Transverse colon (tissue), 4 donors: ENCODE results near the gene THY1. TPM values are rescaled to one million over a fixed set of nuclear protein-coding genes. Genes with fewer than 3 reads are reported as not detected.
A peak's percentile ranks its signal among the peaks of the same experiment; 100 is the strongest.

Experiments
- DNase-seq: peaks from one replicate; pipeline ENCODE4 v3.0.0-alpha.2; 2019
- H3K27ac ChIP-seq, 4 donors: fragments of 200-600 bp; sonication (generic); 2 replicates each; pipeline ENCODE4 v1.5.1; 2016 to 2018; ENCODE audit warnings: inconsistent platforms in 4 of 4
- H3K27me3 ChIP-seq: fragments of 200-600 bp; sonication (generic); 2 replicates; pipeline ENCODE4 v1.5.1; 2017; ENCODE audit warnings: inconsistent platforms
- H3K36me3 ChIP-seq, 4 donors: fragments of 200-600 bp; sonication (generic); 2 replicates each; pipeline ENCODE4 v1.5.1; 2017 to 2019; ENCODE audit warnings: inconsistent platforms in 4 of 4
- H3K4me1 ChIP-seq, 4 donors: fragments of 200-600 bp; sonication (generic); 2 replicates each; pipeline ENCODE4 v1.5.1; 2017 to 2020; ENCODE audit warnings: inconsistent platforms in 4 of 4
- H3K4me3 ChIP-seq, 4 donors: fragments of 200-600 bp; sonication (generic); 1 replicate in 1 of 4; 2 replicates in 3 of 4; pipeline versions ENCODE4 v1.5.1 to v1.6.1; 2017 to 2019; ENCODE audit warnings: inconsistent platforms in 4 of 4
- H3K9me3 ChIP-seq, 2 donors: fragments of 200-600 bp; sonication (generic); 2 replicates each; pipeline ENCODE4 v1.5.1; 2017 to 2019; ENCODE audit warnings: inconsistent platforms in 2 of 2
- EP300 ChIP-seq: sonication (generic); formaldehyde crosslinking; IDR thresholded peaks from one replicate; pipeline ENCODE4 v1.6.1; 2017; ENCODE audit warnings: antibody characterized with exemption, low read depth
- POLR2A ChIP-seq: fragments of 450-650 bp; IDR thresholded peaks from one replicate; pipeline ENCODE4 v1.6.1; 2016; ENCODE audit warnings: antibody characterized with exemption, mild to moderate bottlenecking, moderate library complexity
- POLR2AphosphoS5 ChIP-seq, 3 donors: sonication (generic); formaldehyde crosslinking; IDR thresholded peaks; one replicate each; pipeline ENCODE4 v1.6.1; 2016; ENCODE audit warnings: antibody characterized with exemption in 3 of 3
- WGBS, 2 donors: methylation state at CpG; one replicate each; pipeline ENCODE4 v1.1.5; 2018; ENCODE audit warnings: low coverage in 1 of 2; 5-methylcytosine and 5-hydroxymethylcytosine counted together
- in situ Hi-C, 4 donors: fragments of 200-750 bp; cut with MboI; loops; one replicate each; pipeline versions ENCODE4 v1.15.0 to v1.15.1; 2017; ENCODE audit warnings: low sequenced_read_pairs in 3 of 4, low pct_ligation_motif_present in 1 of 4, low pct_unique_long_range_greater_than_20kb in 1 of 4
- intact Hi-C: fragments of 100-400 bp; cut with DNase I; formaldehyde crosslinking; loops from one replicate; pipeline ENCODE4 v1.15.1; 2023; ENCODE audit warnings: low total_unique reads
- total RNA-seq, 4 donors: library from RNA; depleted of rRNA; stranded (reverse); fragments of >200 nt; gene quantifications; one replicate each; pipeline ENCODE4 v1.1.0, GENCODE V29; 2016
- TF ChIP-seq, protein P1 (sequence below), 5 experiments: fragments of 200-600 bp in 3 of 5; fragments of 450-650 bp in 2 of 5; sonication (generic) in 3 of 5; IDR thresholded peaks; 1 replicate in 2 of 5; 2 replicates in 3 of 5; pipeline ENCODE4 v1.5.1; 2016 to 2017; ENCODE audit warnings: antibody characterized with exemption in 5 of 5, inconsistent platforms in 3 of 5, mild to moderate bottlenecking in 2 of 5, moderate library complexity in 1 of 5

THY1 gene
- total RNA-seq, 4 donors from 2014 or later, result 5.6 to 17.6 (median 12.8) TPM

DNA sequence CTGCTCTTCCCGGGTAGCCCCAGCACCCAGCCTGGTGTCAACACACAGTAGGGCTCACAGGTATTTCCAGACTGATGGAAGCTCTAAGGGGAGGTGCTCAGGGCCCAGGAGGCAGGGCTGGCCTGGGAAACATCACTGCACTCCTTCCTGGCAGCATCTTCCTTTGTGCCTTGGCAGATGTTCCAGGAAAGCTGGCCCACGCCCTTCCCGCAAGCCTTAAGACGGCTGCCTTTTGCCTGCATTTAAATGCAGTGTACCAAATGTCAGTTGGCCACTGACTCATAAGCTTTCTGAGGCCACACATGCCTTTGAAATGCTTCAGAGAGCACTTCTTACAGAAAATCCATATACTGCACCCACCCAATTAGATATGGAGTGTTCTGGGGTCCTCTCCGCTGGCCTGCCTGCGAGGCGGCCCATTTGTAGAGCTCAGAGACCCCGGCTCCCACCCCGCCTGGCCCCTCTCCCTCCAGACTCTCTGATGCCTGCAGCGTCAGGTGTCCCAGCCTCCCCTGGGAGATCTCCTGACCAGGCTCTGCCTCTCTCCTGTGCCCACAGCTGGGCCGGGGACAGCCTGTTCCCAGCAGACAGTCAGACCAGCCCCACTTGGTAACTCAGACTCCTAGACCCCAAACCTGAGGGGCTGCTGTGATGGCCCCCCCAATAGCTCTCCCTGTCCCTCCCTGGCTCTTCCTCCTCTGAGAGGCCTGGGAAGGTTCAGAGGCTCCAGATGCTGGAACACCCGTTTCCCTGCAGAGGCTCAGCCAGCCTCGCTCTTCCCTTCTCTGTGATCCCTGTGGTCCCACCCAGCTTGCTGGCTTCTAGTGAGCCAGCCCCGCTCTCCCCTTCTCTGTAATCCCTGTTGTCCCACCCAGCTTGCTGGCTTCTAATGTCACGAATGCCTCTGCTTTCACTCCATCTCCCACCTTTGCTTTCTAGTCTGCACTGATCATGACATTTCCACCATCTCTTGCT is 47.6 kb upstream of the THY1 start:
- in situ Hi-C loops (loop anchor here in 3 of 4 donors (5.0 to 10.0 kb wide), 2 partner anchors 113 to 116 kb away; no protein-coding TSS in a partner anchor), intact Hi-C loops (loop anchor here (5.0 kb wide), 1 partner anchor 113 kb away; no protein-coding TSS in a partner anchor)
- peak overlapping the region in 3 of 4 donors; percentile 22 to 61 (median 52) for H3K27ac ChIP-seq
- WGBS, 2 donors, result 64 to 73% methylated on average over 7 to 15 of the region's 15 CpGs
- peaks cover 8% of the 10 kb centered on the region for H3K27me3 ChIP-seq
- DNase-seq, result no peak
- TF ChIP-seq, protein P1, sequence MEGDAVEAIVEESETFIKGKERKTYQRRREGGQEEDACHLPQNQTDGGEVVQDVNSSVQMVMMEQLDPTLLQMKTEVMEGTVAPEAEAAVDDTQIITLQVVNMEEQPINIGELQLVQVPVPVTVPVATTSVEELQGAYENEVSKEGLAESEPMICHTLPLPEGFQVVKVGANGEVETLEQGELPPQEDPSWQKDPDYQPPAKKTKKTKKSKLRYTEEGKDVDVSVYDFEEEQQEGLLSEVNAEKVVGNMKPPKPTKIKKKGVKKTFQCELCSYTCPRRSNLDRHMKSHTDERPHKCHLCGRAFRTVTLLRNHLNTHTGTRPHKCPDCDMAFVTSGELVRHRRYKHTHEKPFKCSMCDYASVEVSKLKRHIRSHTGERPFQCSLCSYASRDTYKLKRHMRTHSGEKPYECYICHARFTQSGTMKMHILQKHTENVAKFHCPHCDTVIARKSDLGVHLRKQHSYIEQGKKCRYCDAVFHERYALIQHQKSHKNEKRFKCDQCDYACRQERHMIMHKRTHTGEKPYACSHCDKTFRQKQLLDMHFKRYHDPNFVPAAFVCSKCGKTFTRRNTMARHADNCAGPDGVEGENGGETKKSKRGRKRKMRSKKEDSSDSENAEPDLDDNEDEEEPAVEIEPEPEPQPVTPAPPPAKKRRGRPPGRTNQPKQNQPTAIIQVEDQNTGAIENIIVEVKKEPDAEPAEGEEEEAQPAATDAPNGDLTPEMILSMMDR (IDR thresholded peaks at IDR 0.05), result no peak
- peak in 2 of 3 donors; percentile 60 to 75 for TF ChIP-seq POLR2AphosphoS5 (IDR thresholded peaks at IDR 0.05)
- TF ChIP-seq EP300, result peak; percentile 78
- no peak for TF ChIP-seq POLR2A
- no peak overlapping the region for H3K4me3 ChIP-seq
- no peaks in the 10 kb centered on the region for H3K36me3 ChIP-seq
- peaks cover 0 to 10% of the 10 kb centered on the region in 2 donors for H3K9me3 ChIP-seq
- H3K4me1 ChIP-seq, result peaks cover 0 to 3% (median 0%) of the 10 kb centered on the region in 4 donors

GRCh38 chr11:119469506-119469905 is 46.5 kb upstream of the THY1 start:
- DNase-seq, result no peak
- 66 to 83% methylated on average over 1 to 3 of the region's 3 CpGs for WGBS, 2 donors
- TF ChIP-seq, protein P1 (IDR thresholded peaks at IDR 0.05), result no peak
- TF ChIP-seq POLR2AphosphoS5 (IDR thresholded peaks at IDR 0.05) (no peak), POLR2A (no peak), EP300 (no peak)
- no peaks in the 10 kb centered on the region for H3K36me3 ChIP-seq
- in situ Hi-C loops (no loop called here), intact Hi-C loops (no loop called here)
- no peak overlapping the region for H3K4me3 ChIP-seq
- no peak overlapping the region for H3K27ac ChIP-seq
- peaks cover 9% of the 10 kb centered on the region for H3K27me3 ChIP-seq
- peaks cover 0 to 3% (median 0%) of the 10 kb centered on the region in 4 donors for H3K4me1 ChIP-seq
- H3K9me3 ChIP-seq, result peaks cover 0 to 10% of the 10 kb centered on the region in 2 donors

DNA sequence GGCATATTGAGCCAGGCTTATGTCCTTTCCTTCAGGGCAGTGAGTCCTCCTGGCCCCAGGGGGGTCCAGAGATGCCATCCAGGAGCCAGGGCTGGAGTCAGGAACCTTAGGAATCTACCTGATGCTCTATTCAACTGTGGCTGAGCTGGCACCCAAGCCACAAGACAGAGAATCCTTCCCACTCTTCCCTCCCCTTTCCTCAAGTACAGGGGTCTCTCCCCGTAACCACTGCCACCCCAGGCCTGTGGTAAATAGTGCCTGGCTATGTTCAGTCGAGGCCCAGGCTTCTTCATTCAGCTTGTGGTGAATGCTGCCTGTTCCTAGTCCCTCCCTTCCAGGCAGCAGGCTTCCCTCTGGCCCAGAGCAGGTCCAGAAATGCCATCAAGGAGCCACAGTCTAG is 45.5 kb upstream of the THY1 start:
- WGBS, 2 donors, result 56% methylated on average over 2 of the region's 2 CpGs; no CpG with 5 or more reads in 1 of the 2 donors
- DNase-seq, result no peak
- Histone ChIP-seq H3K9me3 (peaks cover 0 to 10% of the 10 kb centered on the region in 2 donors), H3K27me3 (peaks cover 9% of the 10 kb centered on the region), H3K4me1 (peaks cover 0 to 3% (median 0%) of the 10 kb centered on the region in 4 donors), H3K27ac (no peak overlapping the region), H3K36me3 (no peaks in the 10 kb centered on the region), H3K4me3 (no peak overlapping the region)
- intact Hi-C loops (no loop called here), in situ Hi-C loops (no loop called here)
- TF ChIP-seq POLR2A (no peak), EP300 (no peak)
- TF ChIP-seq, protein P1 (IDR thresholded peaks at IDR 0.05), result no peak

- peaks cover 0 to 6% of the 10 kb centered on the region in 2 donors for H3K9me3 ChIP-seq
- peaks cover 0 to 3% (median 0%) of the 10 kb centered on the region in 4 donors for H3K4me1 ChIP-seq
- intact Hi-C loops, result no loop called here
- no peak overlapping the region for H3K4me3 ChIP-seq
- in situ Hi-C loops, result no loop called here
- no peak for TF ChIP-seq EP300
- TF ChIP-seq POLR2AphosphoS5 (IDR thresholded peaks at IDR 0.05), result no peak
- TF ChIP-seq POLR2A, result no peak
- TF ChIP-seq, protein P1 (IDR thresholded peaks at IDR 0.05), result no peak
- no peaks in the 10 kb centered on the region for H3K36me3 ChIP-seq
- peaks cover 5% of the 10 kb centered on the region for H3K27me3 ChIP-seq
- H3K27ac ChIP-seq, result peak overlapping the region in 1 of 4 donors; percentile 41
- no peak for DNase-seq
- 11 to 24% methylated on average over 4 of the region's 4 CpGs for WGBS, 2 donors
Measured at GRCh38 chr11:119461229-119461963, 38.4 kb upstream of the THY1 start.
